HG02763 (cell line): ENCODE data around the gene BRIP1.
"Not testable (repeated sequence)": the region's sequence is repeated elsewhere in the genome, so short reads cannot be mapped to it uniquely, and the experiment has no call there.

Experiments
- ATAC-seq: cut with Tn5 transposase; IDR thresholded peaks from one replicate; pipeline ENCODE4 v1.9.1; 2021; ENCODE audit warnings: mild to moderate bottlenecking, moderate library complexity; ENCODE audit not compliant: unreplicated experiment

Gene BRIP1

GRCh38 chr17:61702450-61702849, 160.9 kb downstream of the BRIP1 start:
- ATAC-seq = no peak

- no peak for ATAC-seq
Measured at GRCh38 chr17:61701978-61702377, 161.3 kb downstream of the BRIP1 start.

GRCh38 chr17:61701334-61701733, 162.0 kb downstream of the BRIP1 start:
- ATAC-seq = no peak

- no peak for ATAC-seq
Measured at GRCh38 chr17:61700252-61700651, 163.1 kb downstream of the BRIP1 start.

GRCh38 chr17:61699694-61700093, 163.6 kb downstream of the BRIP1 start:
- ATAC-seq = no peak

GRCh38 chr17:61699032-61699431, 164.3 kb downstream of the BRIP1 start:
- no peak for ATAC-seq

GRCh38 chr17:61698244-61698643, 165.1 kb downstream of the BRIP1 start:
- no peak for ATAC-seq

- no peak for ATAC-seq
Measured at GRCh38 chr17:61695779-61696337, 167.5 kb downstream of the BRIP1 start.

GRCh38 chr17:61694095-61694494, 169.2 kb downstream of the BRIP1 start:
- ATAC-seq = no peak

- no peak for ATAC-seq
Measured at GRCh38 chr17:61689610-61690180, 173.6 kb downstream of the BRIP1 start.

GRCh38 chr17:61687769-61688168, 175.6 kb downstream of the BRIP1 start:
- no peak for ATAC-seq

- no peak for ATAC-seq
Measured at GRCh38 chr17:61686113-61686512, 177.2 kb downstream of the BRIP1 start.

GRCh38 chr17:61684818-61685217, 178.5 kb downstream of the BRIP1 start:
- ATAC-seq = no peak

GRCh38 chr17:61684172-61684571, 179.2 kb downstream of the BRIP1 start:
- ATAC-seq = no peak

GRCh38 chr17:61683466-61683865, 179.9 kb downstream of the BRIP1 start:
- no peak for ATAC-seq

GRCh38 chr17:61680921-61681320, 182.4 kb downstream of the BRIP1 start:
- ATAC-seq = no peak

- no peak for ATAC-seq
Measured at GRCh38 chr17:61678339-61678738, 185.0 kb downstream of the BRIP1 start.

- ATAC-seq = not testable (repeated sequence)
Measured at GRCh38 chr17:61677150-61677811, 186.0 kb downstream of the BRIP1 start.

GRCh38 chr17:61676522-61676921, 186.8 kb downstream of the BRIP1 start:
- not testable (repeated sequence) for ATAC-seq

GRCh38 chr17:61674609-61675008, 188.7 kb downstream of the BRIP1 start:
- not testable (repeated sequence) for ATAC-seq

GRCh38 chr17:61673019-61673897, 190.1 kb downstream of the BRIP1 start:
- ATAC-seq = not testable (repeated sequence)
